GM18520 (cell line): Measurements from ENCODE around the gene SNED1.
"Not testable (repeated sequence)": the region's sequence is repeated elsewhere in the genome, so short reads cannot be mapped to it uniquely, and the experiment has no call there.

Source experiments
- ATAC-seq: cut with Tn5 transposase; IDR thresholded peaks from one replicate; pipeline ENCODE4 v1.9.1; 2021; ENCODE audit not compliant: unreplicated experiment

SNED1 gene

GRCh38 chr2:240972201-240972600 is 26.2 kb upstream of the SNED1 start:
- no peak for ATAC-seq

GRCh38 chr2:240972636-240973521 is 25.5 kb upstream of the SNED1 start:
- ATAC-seq: no peak

GRCh38 chr2:240974771-240975572 is 23.4 kb upstream of the SNED1 start:
- ATAC-seq: no peak

GRCh38 chr2:240975903-240976302 is 22.5 kb upstream of the SNED1 start:
- ATAC-seq: not testable (repeated sequence)

- no peak for ATAC-seq
Measured at GRCh38 chr2:240981280-240981679, 17.1 kb upstream of the SNED1 start.

GRCh38 chr2:240981871-240982800 is 16.3 kb upstream of the SNED1 start:
- no peak for ATAC-seq

GRCh38 chr2:240982821-240983281 is 15.6 kb upstream of the SNED1 start:
- no peak for ATAC-seq

GRCh38 chr2:240983361-240983995 is 14.9 kb upstream of the SNED1 start:
- no peak for ATAC-seq

GRCh38 chr2:240983996-240984498 is 14.4 kb upstream of the SNED1 start:
- ATAC-seq: no peak

- no peak for ATAC-seq
Measured at GRCh38 chr2:240985881-240986786, 12.3 kb upstream of the SNED1 start.

- no peak for ATAC-seq
Measured at GRCh38 chr2:240986787-240987411, 11.5 kb upstream of the SNED1 start.

GRCh38 chr2:240987588-240987987 is 10.8 kb upstream of the SNED1 start:
- no peak for ATAC-seq

- ATAC-seq: no peak
Measured at GRCh38 chr2:240988146-240988545, 10.3 kb upstream of the SNED1 start.

GRCh38 chr2:240988571-240989271 is 9.7 kb upstream of the SNED1 start:
- ATAC-seq: no peak

- ATAC-seq: no peak
Measured at GRCh38 chr2:240989451-240990265, 8.8 kb upstream of the SNED1 start.

- ATAC-seq: no peak
Measured at GRCh38 chr2:240990266-240990529, 8.2 kb upstream of the SNED1 start.

- ATAC-seq: no peak
Measured at GRCh38 chr2:240990726-240991377, 7.6 kb upstream of the SNED1 start.
